Prostate gland (tissue), 2 donors: ENCODE measurements around the gene TAPT1. TPM values are rescaled to one million over a fixed set of nuclear protein-coding genes. Genes with fewer than 3 reads are reported as not detected.

ENCODE experiments used
- DNase-seq: peaks from one replicate; pipeline ENCODE4 v3.0.0-alpha.2; 2019; ENCODE audit warnings: low spot score
- H3K27ac ChIP-seq, 2 donors: fragments of 200-600 bp; sonication (generic); 2 replicates each; pipeline ENCODE4 v1.5.1; 2017 to 2019
- H3K27me3 ChIP-seq: fragments of 200-600 bp; sonication (generic); replicated peaks from 2 replicates; pipeline ENCODE4 v1.5.1; 2019; ENCODE audit not compliant: insufficient read depth
- H3K36me3 ChIP-seq, 2 donors: fragments of 200-600 bp; sonication (generic); 1 replicate in 1 of 2; 2 replicates in 1 of 2; pipeline versions ENCODE4 v1.5.1 to v1.8.1; 2017 to 2019
- H3K4me1 ChIP-seq: fragments of 200-600 bp; sonication (generic); replicated peaks from 2 replicates; pipeline ENCODE4 v1.5.1; 2019
- H3K4me3 ChIP-seq, 2 donors: fragments of 200-600 bp; sonication (generic); 2 replicates each; pipeline ENCODE4 v1.5.1; 2017 to 2019
- H3K9me3 ChIP-seq: fragments of 200-600 bp; sonication (generic); 2 replicates; pipeline ENCODE4 v1.5.1; 2017
- CTCF ChIP-seq, 4 experiments: fragments of 200-600 bp in 2 of 4; fragments of 450-650 bp in 2 of 4; sonication (generic) in 2 of 4; IDR thresholded peaks; 1 replicate in 3 of 4; 2 replicates in 1 of 4; pipeline ENCODE4 v1.5.1; 2016 to 2019; ENCODE audit warnings: antibody characterized with exemption in 4 of 4, mild to moderate bottlenecking in 2 of 4, moderate library complexity in 2 of 4
- POLR2A ChIP-seq: fragments of 450-650 bp; IDR thresholded peaks from one replicate; pipeline ENCODE4 v1.6.1; 2016; ENCODE audit warnings: antibody characterized with exemption, mild to moderate bottlenecking
- POLR2AphosphoS5 ChIP-seq: sonication (generic); formaldehyde crosslinking; IDR thresholded peaks from one replicate; pipeline ENCODE4 v1.6.1; 2017; ENCODE audit warnings: antibody characterized with exemption
- WGBS: methylation state at CpG from one replicate; pipeline ENCODE4 v1.1.5; 2018; 5-methylcytosine and 5-hydroxymethylcytosine counted together
- intact Hi-C: fragments of 100-400 bp; cut with DNase I; formaldehyde crosslinking; loops from one replicate; pipeline ENCODE4 v1.14.2; 2022
- total RNA-seq, 2 donors: library from RNA; depleted of rRNA; stranded (reverse); fragments of >200 nt; gene quantifications; one replicate each; pipeline ENCODE4 v1.1.0, GENCODE V29; 2016

TAPT1 gene
- total RNA-seq, 2 donors from 2014 or later = 16.2 to 48.6 TPM

DNA sequence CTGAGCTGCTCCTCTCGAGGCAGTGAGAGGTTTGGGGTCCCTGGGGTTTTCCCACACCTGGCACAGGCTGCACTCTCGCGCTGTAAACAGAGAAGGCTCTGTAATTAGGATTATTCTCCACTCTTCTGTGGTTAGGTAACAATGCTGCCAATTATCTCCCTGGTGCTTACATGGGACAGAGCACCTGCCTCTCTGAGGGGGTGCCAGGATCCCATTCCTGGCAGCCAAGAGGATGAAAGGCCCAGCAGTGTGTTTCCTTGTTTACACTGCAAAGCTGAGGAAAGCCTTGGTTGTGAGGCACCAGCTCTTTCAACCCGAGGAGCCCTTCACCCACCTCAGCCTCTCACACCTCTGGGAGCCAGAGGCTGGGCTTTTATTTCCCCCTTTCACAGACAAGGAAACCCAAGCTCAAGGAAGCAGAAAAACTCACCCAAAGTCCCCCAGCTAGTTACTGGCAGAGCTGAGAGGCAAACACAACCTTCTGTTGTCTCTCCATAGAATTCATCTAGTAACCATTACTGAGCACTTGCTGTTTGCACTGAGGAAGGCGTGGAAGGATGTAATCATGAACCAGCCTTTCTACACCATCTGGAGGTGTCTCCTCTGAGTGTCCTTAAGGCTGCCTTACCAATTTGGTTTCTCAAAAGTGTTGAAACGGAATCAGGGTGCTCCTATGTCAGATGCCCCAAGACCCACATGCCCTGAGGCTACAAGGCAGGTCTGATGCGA is 102.8 kb downstream of the TAPT1 start:
- Histone ChIP-seq H3K4me3 (no peak overlapping the region), H3K4me1 (no peaks in the 10 kb centered on the region), H3K27me3 (no peaks in the 10 kb centered on the region), H3K27ac (no peak overlapping the region), H3K36me3 (no peaks in the 10 kb centered on the region), H3K9me3 (no peaks in the 10 kb centered on the region)
- no peak for DNase-seq
- no peak for TF ChIP-seq POLR2A
- TF ChIP-seq CTCF (IDR thresholded peaks at IDR 0.05) = no peak
- no peak for TF ChIP-seq POLR2AphosphoS5
- intact Hi-C loops = no loop called here
- 69% methylated on average over 7 of the region's 7 CpGs for WGBS

- Histone ChIP-seq H3K36me3 (no peaks in the 10 kb centered on the region), H3K4me3 (no peak overlapping the region), H3K4me1 (no peaks in the 10 kb centered on the region), H3K27me3 (no peaks in the 10 kb centered on the region), H3K27ac (no peak overlapping the region), H3K9me3 (no peaks in the 10 kb centered on the region)
- no peak for DNase-seq
- WGBS = 83% methylated on average over 5 of the region's 5 CpGs
- intact Hi-C loops = no loop called here
- TF ChIP-seq POLR2A (no peak), CTCF (IDR thresholded peaks at IDR 0.05) (no peak), POLR2AphosphoS5 (no peak)
Observed at GRCh38 chr4:16122784-16123183, 103.5 kb downstream of the TAPT1 start.

GRCh38 chr4:16122308-16122711 is 104.0 kb downstream of the TAPT1 start:
- TF ChIP-seq POLR2AphosphoS5 = no peak
- H3K36me3 ChIP-seq = no peaks in the 10 kb centered on the region
- intact Hi-C loops = no loop called here
- no peaks in the 10 kb centered on the region for H3K9me3 ChIP-seq
- H3K27ac ChIP-seq = no peak overlapping the region
- 91% methylated on average over 4 of the region's 4 CpGs for WGBS
- no peaks in the 10 kb centered on the region for H3K27me3 ChIP-seq
- H3K4me3 ChIP-seq = no peak overlapping the region
- DNase-seq = no peak
- H3K4me1 ChIP-seq = no peaks in the 10 kb centered on the region

DNA sequence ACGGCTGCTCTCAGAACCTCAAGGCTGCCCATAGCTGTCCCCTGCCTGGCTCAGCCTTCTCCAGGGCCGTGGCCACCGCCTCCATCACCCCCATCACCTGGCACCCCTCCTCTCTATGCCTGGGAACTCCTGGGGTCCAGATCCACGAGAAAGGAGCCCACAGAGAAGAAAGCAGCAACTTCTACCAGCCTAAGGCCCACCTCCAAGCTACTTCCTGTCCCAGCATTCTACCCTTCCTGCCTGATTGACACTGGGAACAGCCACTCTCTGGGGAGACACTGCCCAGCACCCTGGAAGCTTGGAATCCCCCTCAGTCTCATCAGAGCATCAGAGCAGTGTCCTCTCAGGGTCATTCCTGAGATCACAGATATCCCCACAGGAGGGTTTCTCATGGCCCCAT is 105.6 kb downstream of the TAPT1 start:
- Histone ChIP-seq H3K27me3 (no peaks in the 10 kb centered on the region), H3K9me3 (no peaks in the 10 kb centered on the region), H3K27ac (no peak overlapping the region), H3K36me3 (no peaks in the 10 kb centered on the region), H3K4me3 (no peak overlapping the region), H3K4me1 (no peaks in the 10 kb centered on the region)
- intact Hi-C loops = no loop called here
- 89% methylated on average over 4 of the region's 4 CpGs for WGBS
- DNase-seq = no peak
- TF ChIP-seq POLR2AphosphoS5 (no peak), CTCF (IDR thresholded peaks at IDR 0.05) (no peak), POLR2A (no peak)

GRCh38 chr4:16119981-16120380 is 106.3 kb downstream of the TAPT1 start:
- H3K4me3 ChIP-seq = no peak overlapping the region
- no peaks in the 10 kb centered on the region for H3K36me3 ChIP-seq
- no peaks in the 10 kb centered on the region for H3K4me1 ChIP-seq
- intact Hi-C loops = no loop called here
- TF ChIP-seq CTCF (IDR thresholded peaks at IDR 0.05) (no peak), POLR2A (no peak), POLR2AphosphoS5 (no peak)
- no peaks in the 10 kb centered on the region for H3K27me3 ChIP-seq
- DNase-seq = no peak
- no peak overlapping the region for H3K27ac ChIP-seq
- whole genome bisulfite sequencing = 92% methylated on average over 4 of the region's 4 CpGs
- H3K9me3 ChIP-seq = no peaks in the 10 kb centered on the region
